UCSD-AML1 (cell line): ENCODE data around the gene PTGDS.
A peak's percentile ranks its signal among the peaks of the same experiment; 100 is the strongest.

Source experiments
- DNase-seq: peaks from one replicate; lab custom pipeline; 2025; ENCODE audit not compliant: unreplicated experiment; lab: John Stamatoyannopoulos, UW

PTGDS gene

GRCh38 chr9:136977223-136977622 lies at the start of gene PTGDS:
Gene PTGDS (plus strand): TSS chr9:136977504. CDS start chr9:136977579, 75 bp downstream.
- DNase-seq: no peak

GRCh38 chr9:136928591-136928990 lies 48.7 kb upstream of the PTGDS start:
- DNase-seq: no peak

- DNase-seq: no peak
Measured at GRCh38 chr9:136930014-136930413, 47.3 kb upstream of the PTGDS start.

GRCh38 chr9:136931611-136932130 lies 45.6 kb upstream of the PTGDS start:
- no peak for DNase-seq

GRCh38 chr9:136934277-136934676 lies 43.0 kb upstream of the PTGDS start:
- no peak for DNase-seq

- no peak for DNase-seq
Measured at GRCh38 chr9:136935651-136936050, 41.7 kb upstream of the PTGDS start.

- no peak for DNase-seq
Measured at GRCh38 chr9:136936645-136937170, 40.6 kb upstream of the PTGDS start.

- DNase-seq: no peak
Measured at GRCh38 chr9:136937186-136938001, 39.9 kb upstream of the PTGDS start.

GRCh38 chr9:136939431-136939995 lies 37.8 kb upstream of the PTGDS start:
- no peak for DNase-seq

GRCh38 chr9:136939996-136940525 lies 37.2 kb upstream of the PTGDS start:
- DNase-seq: no peak

- DNase-seq: no peak
Measured at GRCh38 chr9:136940526-136941230, 36.6 kb upstream of the PTGDS start.

GRCh38 chr9:136941231-136942111 lies 35.8 kb upstream of the PTGDS start:
- no peak for DNase-seq

- no peak for DNase-seq
Measured at GRCh38 chr9:136942112-136942880, 35.0 kb upstream of the PTGDS start.

- no peak for DNase-seq
Measured at GRCh38 chr9:136942881-136943230, 34.4 kb upstream of the PTGDS start.

- DNase-seq: peak; percentile 61
Measured at GRCh38 chr9:136943291-136944211, 33.8 kb upstream of the PTGDS start.

- peak; percentile 80 for DNase-seq
Measured at GRCh38 chr9:136944212-136944518, 33.1 kb upstream of the PTGDS start.

- peak; percentile 98 for DNase-seq
Measured at GRCh38 chr9:136944519-136945332, 32.6 kb upstream of the PTGDS start, which contains the start of the genes C8G and FBXW5. Gene C8G (plus strand): TSS chr9:136945243. CDS start chr9:136945321, 78 bp downstream. Gene FBXW5 (minus strand): TSS chr9:136944738. CDS start chr9:136944083, 655 bp downstream.
